Esophagus muscularis mucosa (tissue), 4 donors: ENCODE data around the gene CCNL2.

Experiments used
- CTCF ChIP-seq, 3 experiments: fragments of 200-600 bp in 2 of 3; fragments of 450-650 bp in 1 of 3; sonication (generic) in 2 of 3; IDR thresholded peaks; one replicate each; pipeline ENCODE4 v1.5.1; 2017 to 2019; ENCODE audit warnings: antibody characterized with exemption in 3 of 3, mild to moderate bottlenecking in 2 of 3, moderate library complexity in 1 of 3
- EP300 ChIP-seq: sonication (generic); formaldehyde crosslinking; IDR thresholded peaks from one replicate; pipeline ENCODE4 v1.6.1; 2017; ENCODE audit warnings: antibody characterized with exemption
- POLR2A ChIP-seq: fragments of 450-650 bp; IDR thresholded peaks from one replicate; pipeline ENCODE4 v1.6.1; 2017; ENCODE audit warnings: antibody characterized with exemption, moderate library complexity, mild to moderate bottlenecking, low read depth
- POLR2AphosphoS5 ChIP-seq, 2 donors: sonication (generic); formaldehyde crosslinking; IDR thresholded peaks; one replicate each; pipeline ENCODE4 v1.6.1; 2017; ENCODE audit warnings: antibody characterized with exemption in 2 of 2

- no peak for TF ChIP-seq CTCF (IDR thresholded peaks at IDR 0.05)
- no peak for TF ChIP-seq POLR2A
- TF ChIP-seq POLR2AphosphoS5 (IDR thresholded peaks at IDR 0.05) = no peak
- TF ChIP-seq EP300 = no peak
Observed at GRCh38 chr1:1430992-1431844, 32.1 kb upstream of the CCNL2 start.
